Common myeloid progenitor, CD34-positive (primary cell): ENCODE measurements around the gene EMP1.

Experiments used
- CTCF ChIA-PET: fragments of 350-600 bp; sonication (Branson Sonifier 250); formaldehyde crosslinking; loops from one replicate; lab custom pipeline; 2021; ENCODE audit warnings: antibody characterized with exemption; lab: Charles Lee
- POLR2A ChIA-PET: fragments of 350-600 bp; sonication (Branson Sonifier 250); formaldehyde crosslinking; loops from one replicate; lab custom pipeline; 2021; ENCODE audit warnings: antibody characterized with exemption; lab: Charles Lee
- DNase-seq, 3 donors: peaks; one replicate each; pipeline versions ENCODE4 v3.0.0 to v3.0.0-alpha.2; 2013
- H3K27ac ChIP-seq, 2 experiments: 1 replicate in 1 of 2; 2 replicates in 1 of 2; pipeline ENCODE4 v1.7.0; 2013; ENCODE audit warnings: inconsistent platforms in 2 of 2, low read length in 2 of 2, mild to moderate bottlenecking in 2 of 2, low read depth in 1 of 2, moderate library complexity in 1 of 2; ENCODE audit not compliant: severe bottlenecking in 2 of 2, insufficient read depth in 1 of 2, poor library complexity in 1 of 2
- H3K27me3 ChIP-seq, 5 experiments: replicated peaks in 2 of 5; 1 replicate in 3 of 5; 2 replicates in 2 of 5; pipeline versions ENCODE4 v1.6.1 to v1.7.0; 2013; ENCODE audit warnings: low read length in 4 of 5, mild to moderate bottlenecking in 2 of 5, moderate library complexity in 2 of 5, inconsistent platforms in 1 of 5; ENCODE audit not compliant: insufficient read depth in 5 of 5, control insufficient read depth in 4 of 5
- H3K36me3 ChIP-seq, 4 experiments: 1 replicate in 2 of 4; 2 replicates in 2 of 4; pipeline versions ENCODE4 v1.6.1 to v1.7.0; 2013; ENCODE audit warnings: low read length in 3 of 4, control low read depth in 1 of 4, mild to moderate bottlenecking in 1 of 4; ENCODE audit not compliant: control insufficient read depth in 4 of 4, insufficient read depth in 4 of 4
- H3K4me1 ChIP-seq, 4 experiments: 1 replicate in 3 of 4; 2 replicates in 1 of 4; pipeline versions ENCODE4 v1.6.1 to v1.7.1; 2013; ENCODE audit warnings: low read length in 3 of 4, mild to moderate bottlenecking in 3 of 4, control low read depth in 1 of 4, inconsistent platforms in 1 of 4, moderate library complexity in 1 of 4; ENCODE audit not compliant: control insufficient read depth in 4 of 4, insufficient read depth in 4 of 4; ENCODE audit errors: control extremely low read depth in 1 of 4
- H3K4me3 ChIP-seq, 7 experiments: 1 replicate in 4 of 7; 2 replicates in 3 of 7; pipeline versions ENCODE4 v1.5.1 to v1.7.0; 2013; ENCODE audit warnings: mild to moderate bottlenecking in 7 of 7, low read length in 6 of 7, moderate library complexity in 6 of 7, inconsistent platforms in 2 of 7, low read depth in 2 of 7, control low read depth in 1 of 7; ENCODE audit not compliant: insufficient read depth in 4 of 7, control insufficient read depth in 1 of 7; ENCODE audit errors: extremely low read depth in 1 of 7
- H3K9me3 ChIP-seq, 5 experiments: 1 replicate in 4 of 5; 2 replicates in 1 of 5; pipeline versions ENCODE4 v1.6.1 to v1.7.1; 2013; ENCODE audit warnings: low read length in 4 of 5, mild to moderate bottlenecking in 2 of 5, inconsistent platforms in 1 of 5, low read depth in 1 of 5, moderate library complexity in 1 of 5; ENCODE audit not compliant: control insufficient read depth in 4 of 5, insufficient read depth in 2 of 5; ENCODE audit errors: control extremely low read depth in 1 of 5
- WGBS: methylation state at CpG from one replicate; pipeline ENCODE4 v1.1.5; 2013; ENCODE audit not compliant: insufficient coverage; 5-methylcytosine and 5-hydroxymethylcytosine counted together

Gene EMP1

GRCh38 chr12:13187399-13187798 lies 9.1 kb upstream of the EMP1 start:
- Histone ChIP-seq H3K9me3 (no peaks in the 10 kb centered on the region), H3K36me3 (no peaks in the 10 kb centered on the region), H3K4me3 (no peak overlapping the region), H3K27me3 (no peaks in the 10 kb centered on the region), H3K4me1 (peaks cover 0 to 18% (median 1%) of the 10 kb centered on the region in 4 experiments), H3K27ac (no peak overlapping the region)
- WGBS: 100% methylated on average over 3 of the region's 4 CpGs
- no peak for DNase-seq
- ChIA-PET POLR2A (no interaction called here), CTCF (interaction anchor here (1.3 kb wide), 1 partner anchor 9 kb away, joined by 3 read pairs; the partner anchor contains the start of gene EMP1)

GRCh38 chr12:13189264-13189663 lies 7.3 kb upstream of the EMP1 start:
- H3K4me3 ChIP-seq: no peak overlapping the region
- no peaks in the 10 kb centered on the region for H3K9me3 ChIP-seq
- H3K4me1 ChIP-seq: peaks cover 0 to 18% (median 6%) of the 10 kb centered on the region in 4 experiments
- DNase-seq: no peak
- H3K36me3 ChIP-seq: no peaks in the 10 kb centered on the region
- CTCF ChIA-PET: interaction anchor here (0.7 to 2.6 kb wide), 3 partner anchors 10 to 90 kb away, joined by 3 to 8 read pairs (median 4); no protein-coding TSS in a partner anchor
- H3K27ac ChIP-seq: no peak overlapping the region
- H3K27me3 ChIP-seq: no peaks in the 10 kb centered on the region
- POLR2A ChIA-PET: no interaction called here

- ChIA-PET CTCF (interaction anchor here (1.6 to 2.6 kb wide), 2 partner anchors 11 to 22 kb away, joined by 5 to 8 read pairs; no protein-coding TSS in a partner anchor), POLR2A (no interaction called here)
- no peak for DNase-seq
- H3K27ac ChIP-seq: no peak overlapping the region
- no peaks in the 10 kb centered on the region for H3K36me3 ChIP-seq
- no peaks in the 10 kb centered on the region for H3K27me3 ChIP-seq
- H3K9me3 ChIP-seq: no peaks in the 10 kb centered on the region
- peaks cover 0 to 25% (median 12%) of the 10 kb centered on the region in 4 experiments for H3K4me1 ChIP-seq
- H3K4me3 ChIP-seq: no peak overlapping the region
- no CpG with 5 or more reads among the region's 3 CpGs for WGBS
Observed at GRCh38 chr12:13190275-13190674, 6.3 kb upstream of the EMP1 start.

GRCh38 chr12:13192719-13193118 lies 3.8 kb upstream of the EMP1 start:
- POLR2A ChIA-PET: no interaction called here

GRCh38 chr12:13193505-13194231 lies 2.9 kb upstream of the EMP1 start:
- H3K27me3 ChIP-seq: no peaks in the 10 kb centered on the region
- H3K27ac ChIP-seq: no peak overlapping the region
- no peak for DNase-seq
- no peak overlapping the region for H3K4me3 ChIP-seq
- 94% methylated on average over 8 of the region's 11 CpGs for WGBS
- H3K9me3 ChIP-seq: no peaks in the 10 kb centered on the region
- peaks cover 5 to 47% (median 37%) of the 10 kb centered on the region in 4 experiments for H3K4me1 ChIP-seq
- ChIA-PET POLR2A (no interaction called here), CTCF (interaction anchor here (0.8 to 2.0 kb wide), 5 partner anchors 10 to 278 kb away, joined by 3 to 5 read pairs (median 4); no protein-coding TSS in a partner anchor)
- no peaks in the 10 kb centered on the region for H3K36me3 ChIP-seq

More at GRCh38 chr12:13192719-13193118, 3.8 kb upstream of the EMP1 start:
- H3K4me3 ChIP-seq: no peak overlapping the region
- no peaks in the 10 kb centered on the region for H3K9me3 ChIP-seq
- H3K27ac ChIP-seq: no peak overlapping the region
- peaks cover 3 to 38% (median 29%) of the 10 kb centered on the region in 4 experiments for H3K4me1 ChIP-seq
- DNase-seq: no peak
- H3K27me3 ChIP-seq: no peaks in the 10 kb centered on the region
- CTCF ChIA-PET: interaction anchor here (0.8 to 2.0 kb wide), 4 partner anchors 10 to 277 kb away, joined by 3 to 5 read pairs (median 4); no protein-coding TSS in a partner anchor
- WGBS: no CpG with 5 or more reads among the region's 8 CpGs
- no peaks in the 10 kb centered on the region for H3K36me3 ChIP-seq

- CTCF ChIA-PET: interaction anchor here (1.0 to 2.0 kb wide), 4 partner anchors 11 to 16 kb away, joined by 3 to 5 read pairs (median 4); no protein-coding TSS in a partner anchor
- Histone ChIP-seq H3K27me3 (no peaks in the 10 kb centered on the region), H3K27ac (no peak overlapping the region), H3K4me1 (peaks cover 7 to 56% (median 46%) of the 10 kb centered on the region in 4 experiments), H3K4me3 (no peak overlapping the region), H3K36me3 (no peaks in the 10 kb centered on the region), H3K9me3 (no peaks in the 10 kb centered on the region)
- DNase-seq: no peak
- POLR2A ChIA-PET: no interaction called here
- 70% methylated on average over 2 of the region's 6 CpGs for WGBS
Observed at GRCh38 chr12:13194401-13195110, 2.0 kb upstream of the EMP1 start.
